GM18870 (cell line): ENCODE data around the gene CNTN5.

Experiments used
- ATAC-seq: cut with Tn5 transposase; IDR thresholded peaks from one replicate; pipeline ENCODE4 v1.9.1; 2021; ENCODE audit warnings: moderate library complexity; ENCODE audit not compliant: unreplicated experiment

Gene CNTN5

GRCh38 chr11:99162819-99163218 lies 142.1 kb downstream of the CNTN5 start:
- no peak for ATAC-seq

GRCh38 chr11:99170591-99170990 lies 149.8 kb downstream of the CNTN5 start:
- ATAC-seq, result no peak

- no peak for ATAC-seq
Measured at GRCh38 chr11:99171330-99171729, 150.6 kb downstream of the CNTN5 start.

GRCh38 chr11:99176430-99176829 lies 155.7 kb downstream of the CNTN5 start:
- no peak for ATAC-seq

- no peak for ATAC-seq
Measured at GRCh38 chr11:99177446-99177845, 156.7 kb downstream of the CNTN5 start.

GRCh38 chr11:99184146-99184545 lies 163.4 kb downstream of the CNTN5 start:
- ATAC-seq, result no peak

GRCh38 chr11:99188221-99188620 lies 167.5 kb downstream of the CNTN5 start:
- ATAC-seq, result no peak

GRCh38 chr11:99192716-99193115 lies 172.0 kb downstream of the CNTN5 start:
- ATAC-seq, result no peak

- no peak for ATAC-seq
Measured at GRCh38 chr11:99197477-99197876, 176.7 kb downstream of the CNTN5 start.

GRCh38 chr11:99198215-99198614 lies 177.5 kb downstream of the CNTN5 start:
- ATAC-seq, result no peak

- ATAC-seq, result no peak
Measured at GRCh38 chr11:99199341-99199740, 178.6 kb downstream of the CNTN5 start.

- no peak for ATAC-seq
Measured at GRCh38 chr11:99200720-99201119, 180.0 kb downstream of the CNTN5 start.

- no peak for ATAC-seq
Measured at GRCh38 chr11:99208813-99209212, 188.1 kb downstream of the CNTN5 start.

- no peak for ATAC-seq
Measured at GRCh38 chr11:99229544-99229943, 208.8 kb downstream of the CNTN5 start.

- no peak for ATAC-seq
Measured at GRCh38 chr11:99234534-99234933, 213.8 kb downstream of the CNTN5 start.

- no peak for ATAC-seq
Measured at GRCh38 chr11:99238401-99238800, 217.7 kb downstream of the CNTN5 start.

GRCh38 chr11:99240192-99241030 lies 219.7 kb downstream of the CNTN5 start:
- no peak for ATAC-seq

GRCh38 chr11:99241066-99241465 lies 220.3 kb downstream of the CNTN5 start:
- no peak for ATAC-seq

- ATAC-seq, result no peak
Measured at GRCh38 chr11:99244613-99245012, 223.9 kb downstream of the CNTN5 start.

- no peak for ATAC-seq
Measured at GRCh38 chr11:99246199-99246598, 225.4 kb downstream of the CNTN5 start.

- no peak for ATAC-seq
Measured at GRCh38 chr11:99256614-99257013, 235.9 kb downstream of the CNTN5 start.

- no peak for ATAC-seq
Measured at GRCh38 chr11:99257131-99257530, 236.4 kb downstream of the CNTN5 start.

- no peak for ATAC-seq
Measured at GRCh38 chr11:99260696-99261095, 239.9 kb downstream of the CNTN5 start.
